Adrenal gland (tissue), 12 donors: Measurements from ENCODE around the gene MRNIP. TPM values are rescaled to one million over a fixed set of nuclear protein-coding genes. Genes with fewer than 3 reads are reported as not detected.

ENCODE experiments used
- DNase-seq, 7 donors: peaks; one replicate each; pipeline ENCODE4 v3.0.0-alpha.2; 2019 to 2020
- H3K27ac ChIP-seq, 5 donors: fragments of 200-600 bp; sonication (generic) in 4 of 5; 1 replicate in 3 of 5; 2 replicates in 2 of 5; pipeline versions ENCODE4 v1.5.1 to v1.8.0; 2016 to 2020; ENCODE audit warnings: mild to moderate bottlenecking in 1 of 5
- H3K27me3 ChIP-seq: fragments of 200-600 bp; 2 replicates; pipeline ENCODE4 v1.8.0; 2021
- H3K36me3 ChIP-seq, 2 donors: fragments of 200-600 bp; replicated peaks in 1 of 2; 1 replicate in 1 of 2; 2 replicates in 1 of 2; pipeline versions ENCODE4 v1.5.1 to v1.8.0; 2018 to 2022
- H3K4me1 ChIP-seq, 2 donors: fragments of 200-600 bp; replicated peaks in 1 of 2; 1 replicate in 1 of 2; 2 replicates in 1 of 2; pipeline versions ENCODE4 v1.5.1 to v1.8.0; 2018 to 2021
- H3K4me3 ChIP-seq, 4 donors: fragments of 200-600 bp; sonication (generic) in 3 of 4; one replicate each; pipeline ENCODE4 v1.5.1; 2016 to 2018
- H3K9me3 ChIP-seq, 3 donors: fragments of 200-600 bp; sonication (generic) in 1 of 3; replicated peaks in 1 of 3; 1 replicate in 2 of 3; 2 replicates in 1 of 3; pipeline versions ENCODE4 v1.5.1 to v1.8.0; 2016 to 2021
- CTCF ChIP-seq, 6 experiments: fragments of 450-650 bp in 4 of 6; fragments of 200-600 bp in 2 of 6; sonication (generic) in 1 of 6; IDR thresholded peaks; 1 replicate in 5 of 6; 2 replicates in 1 of 6; pipeline versions ENCODE4 v1.5.1 to v1.8.0; 2016 to 2021; ENCODE audit warnings: antibody characterized with exemption in 6 of 6, mild to moderate bottlenecking in 2 of 6, moderate library complexity in 1 of 6
- POLR2A ChIP-seq, 2 donors: fragments of 450-650 bp; IDR thresholded peaks; one replicate each; pipeline ENCODE4 v1.6.1; 2017; ENCODE audit warnings: antibody characterized with exemption in 2 of 2, mild to moderate bottlenecking in 2 of 2, moderate library complexity in 1 of 2
- WGBS, 4 donors: extraction: QIAGEN DNeasy Blood & Tissue Kit in 2 of 4; methylation state at CpG; one replicate each; pipeline versions ENCODE4 v1.1.5 to v1.1.7; 2013 to 2017; 5-methylcytosine and 5-hydroxymethylcytosine counted together
- intact Hi-C, 2 donors: fragments of 100-400 bp; cut with DNase I; formaldehyde crosslinking; loops; one replicate each; pipeline versions ENCODE4 v1.14.1 to v1.15.0; 2022 to 2023
- polyA plus RNA-seq, 3 donors: library from polyadenylated mRNA; stranded (reverse); fragments of 200-250 nt in 2 of 3; fragments of 350-450 nt in 1 of 3; fragmentation: Illumina TruSeq in 1 of 3; extraction: RNeasy Lipid Tissue Mini Kit (QIAGEN cat#74804) in 1 of 3; gene quantifications; one replicate each; pipeline ENCODE4 v1.2.3, GENCODE V29; 2013 to 2014
- total RNA-seq, 9 donors: library from RNA; depleted of rRNA in 4 of 9; stranded (reverse); fragments of >200 nt in 4 of 9; fragments of 120-200 nt in 1 of 9; fragmentation: NEBNext Ultra II Directional in 1 of 9; extraction: Animal tissue kit (Norgen Biotek cat#: 25700) in 1 of 9; gene quantifications; one replicate each; pipeline versions ENCODE4 v1.1.0 to v1.2.4, GENCODE V29; 2013 to 2023
- donor health status: healthy with polysubstance abuse.
- donor health status: Bipolar disorder and iron deficiency.
- donor health status: DM: yes; HTN: yes; CAD: no.
- donor health status: DM: no; HTN: no; CAD: no.
- donor health status: DM: no; HTN: no; CAD: no.
- donor health status: DM: yes; HTN: yes; CAD: no.

Gene MRNIP
- total and polyA plus RNA-seq, 12 donors: 12.3 to 129 (median 32.2) TPM

GRCh38 chr5:179854356-179854755 is 4.3 kb downstream of the MRNIP start:
- WGBS, 4 donors: 88 to 96% (median 92%) methylated on average over 8 of the region's 8 CpGs
- intact Hi-C loops: loop anchor here in 1 of 2 donors (10.0 kb wide), 1 partner anchor 50 kb away; the partner anchor contains the start of gene MGAT4B

DNA sequence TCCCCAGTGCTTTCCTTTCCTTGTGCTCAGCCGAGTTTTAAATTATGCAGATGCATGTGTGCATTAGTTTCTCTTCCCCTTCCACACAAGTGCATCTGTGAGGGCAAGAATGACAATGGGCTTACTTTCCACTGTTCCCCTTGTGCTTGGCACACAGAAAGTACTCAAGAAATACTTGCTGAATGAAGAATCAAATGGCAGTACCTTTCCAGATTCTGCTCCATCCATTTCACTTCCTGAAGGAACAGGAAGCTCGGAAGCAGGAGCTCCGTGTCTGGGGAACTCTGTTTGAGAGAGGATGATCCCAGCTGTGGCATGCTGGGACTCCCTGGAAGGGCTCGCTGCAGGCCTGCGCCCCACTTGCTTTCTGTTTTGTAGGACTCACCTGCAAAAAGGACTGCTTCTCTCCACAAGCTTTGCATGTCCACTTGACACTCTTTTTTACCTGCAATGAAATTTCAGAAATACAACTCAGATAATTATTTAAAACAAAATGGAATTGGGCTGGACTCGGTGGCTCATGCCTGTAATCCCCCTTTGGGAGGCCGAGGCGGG is 5.5 kb downstream of the MRNIP start:
- TF ChIP-seq POLR2A (IDR thresholded peaks at IDR 0.05): no peak
- no peak for TF ChIP-seq CTCF (IDR thresholded peaks at IDR 0.05)
- Histone ChIP-seq H3K4me1 (no peaks in the 10 kb centered on the region), H3K36me3 (peaks cover 0 to 44% of the 10 kb centered on the region in 2 donors), H3K27me3 (no peaks in the 10 kb centered on the region), H3K9me3 (no peaks in the 10 kb centered on the region), H3K4me3 (no peak overlapping the region), H3K27ac (no peak overlapping the region)
- no peak for DNase-seq
- intact Hi-C loops: loop anchor here (2.0 to 10.0 kb wide), 2 partner anchors 16 to 48 kb away; partner anchors contain the start of gene MGAT4B (in 1 of the 2)
- WGBS, 4 donors: 81 to 86% (median 83%) methylated on average over 8 of the region's 8 CpGs

More at GRCh38 chr5:179854356-179854755, 4.3 kb downstream of the MRNIP start:
- no peak for DNase-seq
- Histone ChIP-seq H3K27me3 (no peaks in the 10 kb centered on the region), H3K9me3 (no peaks in the 10 kb centered on the region), H3K4me1 (peaks cover 2 to 3% of the 10 kb centered on the region in 2 donors), H3K4me3 (no peak overlapping the region), H3K27ac (no peak overlapping the region), H3K36me3 (peaks cover 0 to 37% of the 10 kb centered on the region in 2 donors)
- TF ChIP-seq POLR2A (IDR thresholded peaks at IDR 0.05) (no peak), CTCF (IDR thresholded peaks at IDR 0.05) (no peak)

DNA sequence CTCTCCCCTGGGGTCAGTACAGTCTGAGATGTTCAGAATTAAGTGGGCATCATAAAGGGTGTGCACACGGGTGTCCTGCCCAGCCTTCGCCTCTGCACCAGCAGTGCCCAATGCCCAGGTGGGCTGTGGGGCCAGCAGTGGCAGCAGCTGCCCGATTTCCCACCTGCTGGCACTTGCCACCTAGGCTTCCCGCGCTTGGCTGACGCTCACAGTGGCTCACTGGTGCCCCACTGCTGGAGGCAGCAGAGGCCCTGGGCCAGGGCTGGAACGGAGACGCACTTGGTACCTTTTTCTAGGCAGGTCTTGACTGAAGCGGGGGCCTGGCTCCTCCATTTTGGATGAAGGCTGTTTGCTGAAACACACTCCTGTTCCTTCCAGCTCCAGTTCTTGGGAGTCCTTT is 17.0 kb downstream of the MRNIP start:
- Histone ChIP-seq H3K4me3 (no peak overlapping the region), H3K36me3 (peaks cover 0 to 41% of the 10 kb centered on the region in 2 donors), H3K9me3 (peaks cover 0 to 7% (median 0%) of the 10 kb centered on the region in 3 donors), H3K4me1 (peaks cover 8 to 30% of the 10 kb centered on the region in 2 donors), H3K27me3 (no peaks in the 10 kb centered on the region), H3K27ac (no peak overlapping the region)
- TF ChIP-seq CTCF (IDR thresholded peaks at IDR 0.05) (no peak), POLR2A (IDR thresholded peaks at IDR 0.05) (no peak)
- intact Hi-C loops: no loop called here
- DNase-seq: no peak
- 83 to 98% (median 91%) methylated on average over 3 to 9 of the region's 9 CpGs for WGBS, 4 donors

- TF ChIP-seq CTCF (IDR thresholded peaks at IDR 0.05) (no peak), POLR2A (IDR thresholded peaks at IDR 0.05) (no peak)
- peaks cover 0 to 7% (median 0%) of the 10 kb centered on the region in 3 donors for H3K9me3 ChIP-seq
- peaks cover 8 to 37% of the 10 kb centered on the region in 2 donors for H3K4me1 ChIP-seq
- intact Hi-C loops: no loop called here
- DNase-seq: no peak
- WGBS, 4 donors: 84 to 92% (median 88%) methylated on average over 7 to 17 of the region's 17 CpGs
- peaks cover 0 to 41% of the 10 kb centered on the region in 2 donors for H3K36me3 ChIP-seq
- no peak overlapping the region for H3K4me3 ChIP-seq
- no peaks in the 10 kb centered on the region for H3K27me3 ChIP-seq
- H3K27ac ChIP-seq: peak overlapping the region in 1 of 5 donors; percentile 40
These were observed 17.9 kb downstream of the MRNIP start for GRCh38 chr5:179840766-179841165.
